GM23338 (cell line): ENCODE results near the gene RRP8. TPM values are rescaled to one million over a fixed set of nuclear protein-coding genes. Genes with fewer than 3 reads are reported as not detected.

ENCODE experiments used
- ATAC-seq: fragments of 200-7000 bp; cut with Tn5 transposase; 3 replicates; pipeline ENCODE4 v1.9.1; 2020
- DNase-seq: peaks from one replicate; pipeline ENCODE4 v3.0.0-alpha.2; 2015; ENCODE audit warnings: low spot score
- H2AFZ ChIP-seq: fragments of 200-600 bp; sonication (generic); 2 replicates; pipeline ENCODE4 v1.8.0; 2016; ENCODE audit warnings: antibody characterized with exemption, mild to moderate bottlenecking, moderate library complexity
- H3F3A ChIP-seq: fragments of 200-600 bp; sonication (generic); replicated peaks from 2 replicates; pipeline ENCODE4 v1.8.0; 2017; ENCODE audit warnings: antibody characterized with exemption, mixed run types, low read depth
- H3K27ac ChIP-seq: fragments of 200-600 bp; sonication (generic); 2 replicates; pipeline ENCODE4 v1.6.1; 2016; ENCODE audit warnings: low read depth
- H3K27me3 ChIP-seq: fragments of 200-600 bp; sonication (generic); 2 replicates; pipeline ENCODE4 v1.8.0; 2016; ENCODE audit warnings: mild to moderate bottlenecking, mixed run types, moderate library complexity; ENCODE audit not compliant: insufficient read depth
- H3K36me3 ChIP-seq: fragments of 200-600 bp; sonication (generic); 2 replicates; pipeline ENCODE4 v1.8.0; 2016; ENCODE audit warnings: mild to moderate bottlenecking; ENCODE audit not compliant: insufficient read depth
- H3K4me1 ChIP-seq: fragments of 200-600 bp; sonication (generic); 2 replicates; pipeline ENCODE4 v1.8.0; 2016; ENCODE audit warnings: mild to moderate bottlenecking, moderate library complexity; ENCODE audit not compliant: insufficient read depth
- H3K4me2 ChIP-seq: fragments of 200-600 bp; sonication (generic); 2 replicates; pipeline ENCODE4 v1.7.1; 2017; ENCODE audit warnings: mixed run types
- H3K4me3 ChIP-seq: fragments of 200-600 bp; sonication (generic); 2 replicates; pipeline ENCODE4 v1.6.1; 2016; ENCODE audit warnings: mixed run types
- H3K79me2 ChIP-seq: fragments of 200-600 bp; sonication (generic); replicated peaks from 2 replicates; pipeline ENCODE4 v1.8.0; 2017; ENCODE audit warnings: mild to moderate bottlenecking; ENCODE audit not compliant: insufficient read depth
- H3K9me2 ChIP-seq: fragments of 200-600 bp; sonication (generic); 2 replicates; pipeline ENCODE4 v1.8.0; 2017; ENCODE audit not compliant: insufficient read depth
- H4K20me1 ChIP-seq: fragments of 200-600 bp; sonication (generic); replicated peaks from 2 replicates; pipeline ENCODE4 v1.8.0; 2017; ENCODE audit warnings: mild to moderate bottlenecking; ENCODE audit not compliant: insufficient read depth
- H3K27ac Mint-ChIP-seq: 2 replicates; pipeline ENCODE4 v1.8.0; 2020; ENCODE audit warnings: inconsistent platforms, mild to moderate bottlenecking, moderate library complexity, mixed read lengths
- H3K27me3 Mint-ChIP-seq: 3 replicates; pipeline ENCODE4 v1.8.0; 2022; ENCODE audit warnings: low read depth, mild to moderate bottlenecking, moderate library complexity, mixed read lengths, inconsistent platforms; ENCODE audit not compliant: insufficient read depth, poor library complexity
- H3K36me3 Mint-ChIP-seq: 3 replicates; pipeline ENCODE4 v1.8.0; 2021; ENCODE audit warnings: low read depth, mild to moderate bottlenecking, inconsistent platforms, moderate library complexity, mixed read lengths
- H3K4me1 Mint-ChIP-seq: 3 replicates; pipeline ENCODE4 v1.8.0; 2020; ENCODE audit warnings: mild to moderate bottlenecking, inconsistent platforms, mixed read lengths
- H3K4me3 Mint-ChIP-seq: 3 replicates; pipeline ENCODE4 v1.8.0; 2021; ENCODE audit warnings: moderate library complexity, mild to moderate bottlenecking, inconsistent platforms, mixed read lengths
- H3K9me3 Mint-ChIP-seq: 3 replicates; pipeline ENCODE4 v1.8.0; 2020; ENCODE audit warnings: moderate library complexity, mild to moderate bottlenecking, inconsistent platforms, mixed read lengths
- CREB1 ChIP-seq: fragments of 250-450 bp; sonication (Bioruptor Pico); IDR thresholded peaks from 2 replicates; pipeline ENCODE4 v1.5.0; 2020; ENCODE audit warnings: low read depth, mild to moderate bottlenecking, moderate library complexity
- CTCF ChIP-seq, 2 experiments: fragments of 200-600 bp in 1 of 2; sonication (generic) in 1 of 2; conservative IDR thresholded peaks; 2 replicates each; pipeline versions ENCODE4 v1.5.1 to v1.6.1; 2016 to 2017; ENCODE audit warnings: antibody characterized with exemption in 2 of 2, low read depth in 2 of 2, mild to moderate bottlenecking in 2 of 2, moderate library complexity in 1 of 2
- ETS1 ChIP-seq: IDR thresholded peaks from 2 replicates; pipeline ENCODE4 v1.6.1; 2016; ENCODE audit warnings: antibody characterized with exemption
- EZH2 ChIP-seq: fragments of 200-600 bp; sonication (generic); IDR thresholded peaks from one replicate; pipeline ENCODE4 v1.8.0; 2017; ENCODE audit warnings: antibody characterized with exemption, mild to moderate bottlenecking, low read depth; ENCODE audit not compliant: unreplicated experiment
- EZH2phosphoT487 ChIP-seq: fragments of 200-600 bp; sonication (generic); IDR thresholded peaks from one replicate; pipeline ENCODE4 v1.8.1; 2018; ENCODE audit warnings: antibody characterized with exemption; ENCODE audit not compliant: unreplicated experiment
- JUNB ChIP-seq: IDR thresholded peaks from one replicate; pipeline ENCODE4 v1.6.1; 2016; ENCODE audit warnings: antibody characterized with exemption; ENCODE audit not compliant: unreplicated experiment
- NANOG ChIP-seq: IDR thresholded peaks from 2 replicates; pipeline ENCODE4 v1.6.1; 2016; ENCODE audit warnings: antibody characterized with exemption, borderline replicate concordance
- POLR2AphosphoS5 ChIP-seq: IDR thresholded peaks from 2 replicates; pipeline ENCODE4 v1.6.1; 2016; ENCODE audit warnings: antibody characterized with exemption, low read depth
- STAT1 ChIP-seq: IDR thresholded peaks from one replicate; pipeline ENCODE4 v1.6.1; 2016; ENCODE audit warnings: antibody characterized with exemption; ENCODE audit not compliant: unreplicated experiment
- ZNF331 ChIP-seq: fragments of 250-450 bp; sonication (Bioruptor Pico); IDR thresholded peaks from 2 replicates; pipeline ENCODE4 v1.5.0; 2020; ENCODE audit warnings: low read depth, mild to moderate bottlenecking, moderate library complexity
- ZNF462 ChIP-seq: fragments of 250-450 bp; sonication (Bioruptor Pico); IDR thresholded peaks from 2 replicates; pipeline ENCODE4 v1.5.0; 2020; ENCODE audit warnings: mild to moderate bottlenecking, moderate library complexity
- polyA plus RNA-seq: library from polyadenylated mRNA; unstranded; fragments of >200 nt; fragmentation: Nextera tagmentation; extraction: Ambion mirVana; gene quantifications from 2 replicates; pipeline ENCODE4 v1.2.1, GENCODE V29; 2016
- total RNA-seq: library from RNA; depleted of rRNA; stranded (reverse); fragments of >200 nt; shearing (Covaris generic); gene quantifications from 2 replicates; pipeline ENCODE4 v1.2.3, GENCODE V29; 2014

RRP8 gene
- total and polyA plus RNA-seq, 2 experiments from 2014 or later = 7.4 to 13.7 TPM

- H3K4me3 Mint-ChIP-seq = no peak overlapping the region
- H3K27ac ChIP-seq = no peak overlapping the region
- DNase-seq = no peak
These were observed 11.6 kb upstream of the RRP8 start for GRCh38 chr11:6615046-6615445.

GRCh38 chr11:6614446-6614845, 11.0 kb upstream of the RRP8 start:
- Histone ChIP-seq H3K27ac (no peak overlapping the region), H3K36me3 (peaks cover 18% of the 10 kb centered on the region), H3K4me1 (peaks cover 16% of the 10 kb centered on the region), H3K9me2 (no peaks in the 10 kb centered on the region), H3K79me2 (peaks cover 21% of the 10 kb centered on the region), H2AFZ (no peak overlapping the region), H3K4me2 (no peak overlapping the region), H3F3A (no peaks in the 10 kb centered on the region; the same call in 1 of the 2 replicates), H3K4me3 (no peak overlapping the region), H4K20me1 (no peaks in the 10 kb centered on the region; the same call in 1 of the 2 replicates), H3K27me3 (no peaks in the 10 kb centered on the region)
- DNase-seq (no peak), ATAC-seq (no peak)
- Mint-ChIP-seq H3K4me1 (peaks cover 5% of the 10 kb centered on the region), H3K4me3 (no peak overlapping the region), H3K9me3 (no peaks in the 10 kb centered on the region), H3K27me3 (peaks cover 20% of the 10 kb centered on the region), H3K27ac (no peak overlapping the region), H3K36me3 (peaks cover 25% of the 10 kb centered on the region)
- TF ChIP-seq EZH2 (no peak), POLR2AphosphoS5 (no peak), NANOG (no peak), JUNB (no peak), EZH2phosphoT487 (no peak), CTCF (conservative IDR thresholded peaks at IDR 0.05; ENCODE audit: low read depth in 2 of 2) (no peak), ZNF462 (CRISPR knock-in tag) (no peak), STAT1 (no peak), ETS1 (no peak), CREB1 (CRISPR knock-in tag) (no peak), ZNF331 (CRISPR knock-in tag) (no peak)

More at GRCh38 chr11:6615046-6615445, 11.6 kb upstream of the RRP8 start:
- Mint-ChIP-seq H3K27me3 (peaks cover 15% of the 10 kb centered on the region), H3K4me1 (peaks cover 5% of the 10 kb centered on the region), H3K27ac (no peak overlapping the region), H3K36me3 (peaks cover 19% of the 10 kb centered on the region), H3K9me3 (no peaks in the 10 kb centered on the region)
- H3K4me1 ChIP-seq = peaks cover 21% of the 10 kb centered on the region
- H3K27me3 ChIP-seq = no peaks in the 10 kb centered on the region
- H3K79me2 ChIP-seq = peaks cover 21% of the 10 kb centered on the region
- no peak overlapping the region for H2AFZ ChIP-seq
- H3K36me3 ChIP-seq = peaks cover 12% of the 10 kb centered on the region
- no peak for ATAC-seq
- H3K4me2 ChIP-seq = no peak overlapping the region
- H4K20me1 ChIP-seq = no peaks in the 10 kb centered on the region; the same call in 1 of the 2 replicates
- TF ChIP-seq JUNB = no peak
- H3K4me3 ChIP-seq = no peak overlapping the region
- H3K9me2 ChIP-seq = no peaks in the 10 kb centered on the region
- H3F3A ChIP-seq = no peaks in the 10 kb centered on the region; the same call in 1 of the 2 replicates
